ENCODE results near the gene GLTPD2. TPM values are rescaled to one million over a fixed set of nuclear protein-coding genes. Genes with fewer than 3 reads are reported as not detected.
A peak's percentile ranks its signal among the peaks of the same experiment; 100 is the strongest.

The GLTPD2 gene
- total RNA-seq, 2 experiments from 2014 or later, result not detected

GRCh38 chr17:4747847-4748246, 40.9 kb upstream of the GLTPD2 start:
- ChIA-PET CTCF (interaction anchor here (1.0 to 2.5 kb wide), 3 partner anchors 15 to 42 kb away, joined by 3 to 14 read pairs (median 9); no protein-coding TSS in a partner anchor), POLR2A (no interaction called here)
- H3K27ac Mint-ChIP-seq, result peak overlapping the region; percentile 75
- H3K27me3 Mint-ChIP-seq (ENCODE audit: low read depth), result peaks cover 24% of the 10 kb centered on the region
- peak overlapping the region; percentile 70 for H3K4me3 Mint-ChIP-seq
- DNase-seq (peak; percentile 63), ATAC-seq (peak; percentile 88)
- H3K4me1 Mint-ChIP-seq (ENCODE audit: low read depth), result peaks cover 20% of the 10 kb centered on the region
- no peaks in the 10 kb centered on the region for H3K9me3 Mint-ChIP-seq (ENCODE audit: insufficient read depth)
- no peaks in the 10 kb centered on the region for H3K36me3 Mint-ChIP-seq (ENCODE audit: low read depth)

- CTCF ChIA-PET, result interaction anchor here (1.0 to 2.5 kb wide), 3 partner anchors 16 to 41 kb away, joined by 3 to 14 read pairs (median 9); no protein-coding TSS in a partner anchor
- H3K36me3 Mint-ChIP-seq (ENCODE audit: low read depth), result no peaks in the 10 kb centered on the region
Observed at GRCh38 chr17:4748686-4749085, 40.1 kb upstream of the GLTPD2 start.

GRCh38 chr17:4750606-4751005, 38.2 kb upstream of the GLTPD2 start:
- ChIA-PET CTCF (no interaction called here), POLR2A (no interaction called here)
- H3K9me3 Mint-ChIP-seq (ENCODE audit: insufficient read depth), result no peaks in the 10 kb centered on the region
- ATAC-seq (no peak), DNase-seq (no peak)
- no peaks in the 10 kb centered on the region for H3K36me3 Mint-ChIP-seq (ENCODE audit: low read depth)
- H3K27ac Mint-ChIP-seq, result no peak overlapping the region
- H3K4me3 Mint-ChIP-seq, result no peak overlapping the region
- H3K27me3 Mint-ChIP-seq (ENCODE audit: low read depth), result peaks cover 36% of the 10 kb centered on the region
- H3K4me1 Mint-ChIP-seq (ENCODE audit: low read depth), result peaks cover 16% of the 10 kb centered on the region

More at GRCh38 chr17:4748686-4749085, 40.1 kb upstream of the GLTPD2 start:
- DNase-seq, result no peak
- no peak overlapping the region for H3K4me3 Mint-ChIP-seq
- peaks cover 26% of the 10 kb centered on the region for H3K27me3 Mint-ChIP-seq (ENCODE audit: low read depth)
- POLR2A ChIA-PET, result interaction anchor here (1.1 kb wide), 1 partner anchor 58 kb away, joined by 3 read pairs; the partner anchor contains the start of gene PLD2
- ATAC-seq, result no peak
- H3K4me1 Mint-ChIP-seq (ENCODE audit: low read depth), result peaks cover 20% of the 10 kb centered on the region
- no peaks in the 10 kb centered on the region for H3K9me3 Mint-ChIP-seq (ENCODE audit: insufficient read depth)
- no peak overlapping the region for H3K27ac Mint-ChIP-seq

- DNase-seq (no peak), ATAC-seq (no peak)
- H3K27ac Mint-ChIP-seq, result no peak overlapping the region
- no peaks in the 10 kb centered on the region for H3K36me3 Mint-ChIP-seq (ENCODE audit: low read depth)
- ChIA-PET CTCF (interaction anchor here (1.3 kb wide), 1 partner anchor 38 kb away, joined by 3 read pairs; no protein-coding TSS in a partner anchor), POLR2A (no interaction called here)
- peaks cover 37% of the 10 kb centered on the region for H3K27me3 Mint-ChIP-seq (ENCODE audit: low read depth)
- no peaks in the 10 kb centered on the region for H3K9me3 Mint-ChIP-seq (ENCODE audit: insufficient read depth)
- peaks cover 16% of the 10 kb centered on the region for H3K4me1 Mint-ChIP-seq (ENCODE audit: low read depth)
- no peak overlapping the region for H3K4me3 Mint-ChIP-seq
Observed at GRCh38 chr17:4751932-4752331, 36.8 kb upstream of the GLTPD2 start.

- H3K4me3 Mint-ChIP-seq, result no peak overlapping the region
- CTCF ChIA-PET, result interaction anchor here (1.3 kb wide), 1 partner anchor 36 kb away, joined by 3 read pairs; no protein-coding TSS in a partner anchor
- POLR2A ChIA-PET, result no interaction called here
- DNase-seq (no peak), ATAC-seq (no peak)
- no peaks in the 10 kb centered on the region for H3K36me3 Mint-ChIP-seq (ENCODE audit: low read depth)
- no peaks in the 10 kb centered on the region for H3K9me3 Mint-ChIP-seq (ENCODE audit: insufficient read depth)
- H3K27ac Mint-ChIP-seq, result no peak overlapping the region
- H3K4me1 Mint-ChIP-seq (ENCODE audit: low read depth), result peaks cover 6% of the 10 kb centered on the region
- peaks cover 46% of the 10 kb centered on the region for H3K27me3 Mint-ChIP-seq (ENCODE audit: low read depth)
Observed at GRCh38 chr17:4753392-4753791, 35.4 kb upstream of the GLTPD2 start.

GRCh38 chr17:4759776-4760236, 29.0 kb upstream of the GLTPD2 start:
- CTCF ChIA-PET, result no interaction called here
- DNase-seq, result no peak
- Mint-ChIP-seq H3K27ac (no peak overlapping the region), H3K36me3 (ENCODE audit: low read depth) (no peaks in the 10 kb centered on the region), H3K9me3 (ENCODE audit: insufficient read depth) (no peaks in the 10 kb centered on the region), H3K4me1 (ENCODE audit: low read depth) (no peaks in the 10 kb centered on the region), H3K27me3 (ENCODE audit: low read depth) (peaks cover 35% of the 10 kb centered on the region), H3K4me3 (no peak overlapping the region)
- POLR2A ChIA-PET, result no interaction called here
- ATAC-seq, result no peak

- no peak for DNase-seq
- peaks cover 18% of the 10 kb centered on the region for H3K27me3 Mint-ChIP-seq (ENCODE audit: low read depth)
- no peak for ATAC-seq
- H3K27ac Mint-ChIP-seq, result no peak overlapping the region
- no peaks in the 10 kb centered on the region for H3K9me3 Mint-ChIP-seq (ENCODE audit: insufficient read depth)
- CTCF ChIA-PET, result interaction anchor here (1.5 kb wide), 1 partner anchor 25 kb away, joined by 3 read pairs; no protein-coding TSS in a partner anchor
- H3K4me3 Mint-ChIP-seq, result no peak overlapping the region
- POLR2A ChIA-PET, result no interaction called here
- no peaks in the 10 kb centered on the region for H3K36me3 Mint-ChIP-seq (ENCODE audit: low read depth)
- peaks cover 2% of the 10 kb centered on the region for H3K4me1 Mint-ChIP-seq (ENCODE audit: low read depth)
Observed at GRCh38 chr17:4764595-4764994, 24.2 kb upstream of the GLTPD2 start.

GRCh38 chr17:4766201-4766600, 22.6 kb upstream of the GLTPD2 start:
- no peaks in the 10 kb centered on the region for H3K36me3 Mint-ChIP-seq (ENCODE audit: low read depth)
- ChIA-PET CTCF (interaction anchor here (1.8 kb wide), 1 partner anchor 24 kb away, joined by 4 read pairs; no protein-coding TSS in a partner anchor), POLR2A (interaction anchor here (0.7 kb wide), 1 partner anchor 133 kb away, joined by 3 read pairs; the partner anchor contains the start of gene C17orf107)
- DNase-seq, result no peak
- peaks cover 12% of the 10 kb centered on the region for H3K4me1 Mint-ChIP-seq (ENCODE audit: low read depth)
- ATAC-seq, result no peak
- H3K9me3 Mint-ChIP-seq (ENCODE audit: insufficient read depth), result no peaks in the 10 kb centered on the region
- peaks cover 12% of the 10 kb centered on the region for H3K27me3 Mint-ChIP-seq (ENCODE audit: low read depth)
- H3K4me3 Mint-ChIP-seq, result no peak overlapping the region
- H3K27ac Mint-ChIP-seq, result no peak overlapping the region

GRCh38 chr17:4766723-4767122, 22.0 kb upstream of the GLTPD2 start:
- Mint-ChIP-seq H3K4me3 (no peak overlapping the region), H3K27me3 (ENCODE audit: low read depth) (peaks cover 12% of the 10 kb centered on the region), H3K27ac (no peak overlapping the region), H3K9me3 (ENCODE audit: insufficient read depth) (no peaks in the 10 kb centered on the region), H3K4me1 (ENCODE audit: low read depth) (peaks cover 18% of the 10 kb centered on the region), H3K36me3 (ENCODE audit: low read depth) (no peaks in the 10 kb centered on the region)
- POLR2A ChIA-PET, result interaction anchor here (0.7 kb wide), 1 partner anchor 133 kb away, joined by 3 read pairs; the partner anchor contains the start of gene C17orf107
- CTCF ChIA-PET, result interaction anchor here (1.8 kb wide), 1 partner anchor 23 kb away, joined by 4 read pairs; no protein-coding TSS in a partner anchor
- DNase-seq, result no peak
- no peak for ATAC-seq

GRCh38 chr17:4768298-4768697, 20.5 kb upstream of the GLTPD2 start:
- POLR2A ChIA-PET, result no interaction called here
- CTCF ChIA-PET, result interaction anchor here (0.7 kb wide), 1 partner anchor 11 kb away, joined by 3 read pairs; no protein-coding TSS in a partner anchor
- Mint-ChIP-seq H3K27ac (no peak overlapping the region), H3K4me1 (ENCODE audit: low read depth) (peaks cover 26% of the 10 kb centered on the region), H3K36me3 (ENCODE audit: low read depth) (no peaks in the 10 kb centered on the region), H3K9me3 (ENCODE audit: insufficient read depth) (no peaks in the 10 kb centered on the region), H3K4me3 (no peak overlapping the region), H3K27me3 (ENCODE audit: low read depth) (peaks cover 13% of the 10 kb centered on the region)
- no peak for DNase-seq
- no peak for ATAC-seq

GRCh38 chr17:4769628-4770027, 19.1 kb upstream of the GLTPD2 start:
- POLR2A ChIA-PET, result no interaction called here
- CTCF ChIA-PET, result no interaction called here
- Mint-ChIP-seq H3K4me3 (no peak overlapping the region), H3K36me3 (ENCODE audit: low read depth) (no peaks in the 10 kb centered on the region), H3K27ac (peak overlapping the region; percentile 30), H3K27me3 (ENCODE audit: low read depth) (peaks cover 14% of the 10 kb centered on the region), H3K9me3 (ENCODE audit: insufficient read depth) (no peaks in the 10 kb centered on the region), H3K4me1 (ENCODE audit: low read depth) (peaks cover 26% of the 10 kb centered on the region)
- ATAC-seq (no peak), DNase-seq (no peak)

GRCh38 chr17:4771519-4772234, 17.1 kb upstream of the GLTPD2 start, which contains the start of gene TM4SF5:
TM4SF5 (plus strand) TSS chr17:4771886; CDS start chr17:4771923, 37 bp downstream.
- POLR2A ChIA-PET, result interaction anchor here (0.6 to 1.2 kb wide), 2 partner anchors 12 to 18 kb away, joined by 4 to 5 read pairs; no protein-coding TSS in a partner anchor
- DNase-seq, result peak; percentile 75
- Mint-ChIP-seq H3K4me3 (peak within 1 kb of the TSS; percentile 9), H3K4me1 (ENCODE audit: low read depth) (peaks cover 26% of the 10 kb centered on the region), H3K27ac (peak within 1 kb of the TSS; percentile 69), H3K9me3 (ENCODE audit: insufficient read depth) (no peaks in the 10 kb centered on the region), H3K36me3 (ENCODE audit: low read depth) (no peaks in the 10 kb centered on the region), H3K27me3 (ENCODE audit: low read depth) (peaks cover 12% of the 10 kb centered on the region)
- peak; percentile 92 for ATAC-seq
- CTCF ChIA-PET, result interaction anchor here (0.7 to 4.3 kb wide), 2 partner anchors 18 to 50 kb away, joined by 3 to 25 read pairs; partner anchors contain the start of gene GLTPD2
